Karpas-422 (cell line): Measurements from ENCODE around the gene VAMP4. TPM values are rescaled to one million over a fixed set of nuclear protein-coding genes. Genes with fewer than 3 reads are reported as not detected.
"Not testable (repeated sequence)": the region's sequence is repeated elsewhere in the genome, so short reads cannot be mapped to it uniquely, and the experiment has no call there.

Source experiments
- DNase-seq: peaks from one replicate; pipeline ENCODE4 v3.0.0-alpha.2; 2015
- H2AFZ ChIP-seq: fragments of 200-600 bp; sonication (generic); 2 replicates; pipeline ENCODE4 v1.6.1; 2014; ENCODE audit warnings: antibody characterized with exemption, low read length, mixed read lengths
- H3K27ac ChIP-seq: fragments of 200-600 bp; sonication (generic); 2 replicates; pipeline ENCODE4 v1.5.1; 2014; ENCODE audit warnings: mild to moderate bottlenecking, low read length, moderate library complexity
- H3K27me3 ChIP-seq: fragments of 200-600 bp; sonication (generic); 2 replicates; pipeline ENCODE4 v1.6.1; 2014; ENCODE audit warnings: low read length, mixed read lengths
- H3K36me3 ChIP-seq: fragments of 200-600 bp; sonication (generic); 2 replicates; pipeline ENCODE4 v1.6.1; 2014; ENCODE audit warnings: low read length, mixed read lengths; ENCODE audit not compliant: insufficient read depth
- H3K4me1 ChIP-seq: fragments of 200-600 bp; sonication (generic); 2 replicates; pipeline ENCODE4 v1.6.1; 2014; ENCODE audit warnings: mild to moderate bottlenecking, low read length, mixed read lengths
- H3K4me2 ChIP-seq: fragments of 200-600 bp; sonication (generic); 2 replicates; pipeline ENCODE4 v1.6.1; 2014; ENCODE audit warnings: low read length, low read depth, mild to moderate bottlenecking; ENCODE audit not compliant: poor library complexity, severe bottlenecking
- H3K4me3 ChIP-seq: fragments of 200-600 bp; sonication (generic); 2 replicates; pipeline ENCODE4 v1.5.1; 2014; ENCODE audit warnings: mild to moderate bottlenecking, antibody characterized with exemption, low read length, mixed read lengths
- H3K79me2 ChIP-seq: fragments of 200-600 bp; sonication (generic); 2 replicates; pipeline ENCODE4 v1.6.1; 2014; ENCODE audit warnings: mild to moderate bottlenecking, low read length, mixed read lengths
- H3K9ac ChIP-seq: fragments of 200-600 bp; sonication (generic); 2 replicates; pipeline ENCODE4 v1.6.0; 2014; ENCODE audit warnings: low read length
- H3K9me2 ChIP-seq: fragments of 200-600 bp; sonication (generic), shearing (Covaris generic); replicated peaks from 2 replicates; pipeline ENCODE4 v1.6.0; 2014; ENCODE audit warnings: mild to moderate bottlenecking, low read length, moderate library complexity; ENCODE audit not compliant: insufficient read depth
- H3K9me3 ChIP-seq: fragments of 300-700, 200-600 bp; sonication (generic); 2 replicates; pipeline ENCODE4 v1.6.1; 2014; ENCODE audit warnings: low read length, mixed read lengths
- H4K20me1 ChIP-seq: fragments of 200-600 bp; sonication (generic); 2 replicates; pipeline ENCODE4 v1.6.1; 2014; ENCODE audit warnings: mild to moderate bottlenecking, antibody characterized with exemption, low read length, low read depth; ENCODE audit not compliant: insufficient read depth
- total RNA-seq: library from RNA; depleted of rRNA; stranded (reverse); fragments of >200 nt; shearing (Covaris generic); gene quantifications from 2 replicates; pipeline ENCODE4 v1.2.3, GENCODE V29; 2014; ENCODE audit warnings: low replicate concordance

VAMP4 gene
- total RNA-seq, 1 experiment from 2014 or later, result 9.0 TPM

DNA sequence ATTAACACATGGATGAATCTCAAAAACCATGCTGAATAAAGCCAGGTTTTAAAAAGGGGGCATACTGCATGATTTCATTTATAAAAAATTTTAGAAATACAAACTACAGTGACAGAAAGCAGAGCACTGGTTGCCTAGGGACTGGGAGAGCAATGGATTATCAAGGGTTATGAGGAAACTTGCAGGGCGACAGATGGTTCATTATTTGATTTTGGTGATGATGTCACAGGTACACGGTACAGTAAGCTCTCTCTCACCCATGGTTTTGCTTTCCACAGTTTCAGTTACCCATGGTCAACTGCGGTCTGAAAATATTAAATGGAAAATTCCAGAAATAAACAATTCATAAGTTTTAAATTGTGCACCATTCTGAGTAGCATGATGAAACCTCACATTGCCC is 14.1 kb downstream of the VAMP4 start:
- no peaks in the 10 kb centered on the region for H4K20me1 ChIP-seq
- no peak overlapping the region for H2AFZ ChIP-seq
- peaks cover 26% of the 10 kb centered on the region for H3K79me2 ChIP-seq
- no peak overlapping the region for H3K9ac ChIP-seq
- H3K9me2 ChIP-seq, result no peaks in the 10 kb centered on the region
- H3K27ac ChIP-seq, result no peak overlapping the region
- H3K36me3 ChIP-seq, result peaks cover 8% of the 10 kb centered on the region
- H3K4me2 ChIP-seq, result no peak overlapping the region
- no peak overlapping the region for H3K4me3 ChIP-seq
- H3K9me3 ChIP-seq, result no peaks in the 10 kb centered on the region
- peaks cover 6% of the 10 kb centered on the region; the same call in 1 of the 2 replicates for H3K4me1 ChIP-seq
- no peaks in the 10 kb centered on the region for H3K27me3 ChIP-seq
- DNase-seq, result no peak

DNA sequence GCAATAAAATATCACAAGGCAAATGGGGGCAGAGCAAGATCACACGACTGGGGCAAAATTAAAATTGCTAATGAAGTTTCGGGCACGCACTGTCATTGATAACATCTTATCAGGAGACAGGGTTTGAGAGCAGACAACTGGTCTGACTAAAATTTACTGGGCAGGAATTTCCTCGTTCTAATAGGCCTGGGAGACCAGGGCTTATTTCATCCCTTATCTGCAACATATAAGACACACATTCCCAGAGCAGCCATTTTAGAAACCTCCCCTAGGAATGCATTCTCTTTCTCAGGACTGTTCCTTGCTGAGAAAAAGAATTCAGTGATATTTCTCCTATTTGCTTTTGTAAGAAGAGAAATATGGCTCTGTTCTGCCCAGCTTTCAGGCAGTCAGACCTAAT is 18.7 kb downstream of the VAMP4 start:
- not testable (repeated sequence) for H3K9me2 ChIP-seq, H3K27me3 ChIP-seq, H4K20me1 ChIP-seq, H3K4me3 ChIP-seq, H3K4me1 ChIP-seq, H2AFZ ChIP-seq, H3K9ac ChIP-seq, H3K9me3 ChIP-seq, DNase-seq, H3K27ac ChIP-seq, H3K36me3 ChIP-seq, H3K4me2 ChIP-seq
- H3K79me2 ChIP-seq, result peaks cover 11% of the 10 kb centered on the region

GRCh38 chr1:171718848-171719247 is 23.0 kb downstream of the VAMP4 start:
- no peak overlapping the region for H2AFZ ChIP-seq
- H3K4me3 ChIP-seq, result no peak overlapping the region
- H3K79me2 ChIP-seq, result peaks cover 11% of the 10 kb centered on the region
- H3K27ac ChIP-seq, result no peak overlapping the region
- H3K36me3 ChIP-seq, result no peaks in the 10 kb centered on the region; the same call in none of the 2 replicates
- no peaks in the 10 kb centered on the region for H3K27me3 ChIP-seq
- no peaks in the 10 kb centered on the region for H3K9me3 ChIP-seq
- no peak overlapping the region for H3K4me2 ChIP-seq
- no peak overlapping the region for H3K9ac ChIP-seq
- no peak for DNase-seq
- H3K9me2 ChIP-seq, result no peaks in the 10 kb centered on the region
- H3K4me1 ChIP-seq, result no peaks in the 10 kb centered on the region
- no peaks in the 10 kb centered on the region for H4K20me1 ChIP-seq

DNA sequence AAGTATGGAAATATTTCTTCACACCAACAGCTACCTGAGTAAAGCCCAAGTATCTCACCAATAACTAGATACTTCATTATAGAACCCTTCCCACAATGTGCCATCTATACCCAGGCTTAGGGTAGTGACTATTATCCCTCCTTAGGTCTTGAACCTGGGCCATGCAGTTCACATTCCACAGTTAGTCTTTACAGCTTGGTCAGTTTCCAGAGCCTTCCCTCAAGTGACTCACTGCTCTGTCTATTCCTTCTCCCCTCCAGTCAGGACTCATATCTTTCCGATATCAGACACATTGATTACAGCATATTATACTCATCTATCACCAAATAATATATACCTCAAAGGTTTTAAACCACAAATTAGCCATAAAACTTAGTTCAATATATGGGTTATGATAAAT is 23.6 kb downstream of the VAMP4 start:
- H3K27me3 ChIP-seq, result no peaks in the 10 kb centered on the region
- no peak overlapping the region for H2AFZ ChIP-seq
- peaks cover 11% of the 10 kb centered on the region for H3K79me2 ChIP-seq
- no peak for DNase-seq
- no peak overlapping the region for H3K4me2 ChIP-seq
- no peaks in the 10 kb centered on the region for H3K9me2 ChIP-seq
- H3K9me3 ChIP-seq, result no peaks in the 10 kb centered on the region
- H3K4me1 ChIP-seq, result no peaks in the 10 kb centered on the region
- H4K20me1 ChIP-seq, result no peaks in the 10 kb centered on the region
- H3K27ac ChIP-seq, result no peak overlapping the region
- no peak overlapping the region for H3K4me3 ChIP-seq
- H3K36me3 ChIP-seq, result no peaks in the 10 kb centered on the region; the same call in none of the 2 replicates
- H3K9ac ChIP-seq, result no peak overlapping the region

- no peaks in the 10 kb centered on the region for H3K27me3 ChIP-seq
- H2AFZ ChIP-seq, result no peak overlapping the region
- H3K9me2 ChIP-seq, result no peaks in the 10 kb centered on the region
- H3K4me2 ChIP-seq, result no peak overlapping the region
- no peak overlapping the region for H3K9ac ChIP-seq
- H3K4me1 ChIP-seq, result no peaks in the 10 kb centered on the region
- H3K4me3 ChIP-seq, result no peak overlapping the region
- H4K20me1 ChIP-seq, result no peaks in the 10 kb centered on the region
- no peaks in the 10 kb centered on the region; the same call in 1 of the 2 replicates for H3K36me3 ChIP-seq
- no peak for DNase-seq
- no peaks in the 10 kb centered on the region for H3K9me3 ChIP-seq
- no peak overlapping the region for H3K27ac ChIP-seq
- peaks cover 11% of the 10 kb centered on the region for H3K79me2 ChIP-seq
These were observed 24.7 kb downstream of the VAMP4 start for GRCh38 chr1:171717062-171717718.

DNA sequence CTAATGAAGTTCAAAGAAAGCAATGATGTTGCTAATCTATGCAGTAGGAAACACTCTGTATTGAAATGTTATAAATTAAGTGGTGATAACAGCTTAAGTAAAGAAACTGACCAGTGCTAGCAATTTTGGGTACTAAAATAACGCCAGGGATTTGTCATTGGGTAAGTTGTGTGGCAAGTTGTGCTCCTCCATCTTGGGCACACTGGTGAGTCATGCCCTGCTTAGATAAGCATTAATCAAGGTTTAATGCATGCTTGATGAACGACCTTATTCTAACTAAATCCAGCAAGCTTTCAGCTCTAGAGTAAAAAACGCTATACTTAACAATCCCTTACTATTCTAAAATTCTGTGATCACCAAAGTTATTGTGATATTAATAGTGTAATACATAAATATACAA is 25.2 kb downstream of the VAMP4 start:
- H3K36me3 ChIP-seq, result no peaks in the 10 kb centered on the region; the same call in 1 of the 2 replicates
- no peak overlapping the region for H2AFZ ChIP-seq
- H3K9ac ChIP-seq, result no peak overlapping the region
- H3K9me3 ChIP-seq, result no peaks in the 10 kb centered on the region
- no peak overlapping the region for H3K4me2 ChIP-seq
- no peak for DNase-seq
- no peaks in the 10 kb centered on the region for H3K9me2 ChIP-seq
- no peak overlapping the region for H3K4me3 ChIP-seq
- no peaks in the 10 kb centered on the region for H3K27me3 ChIP-seq
- H3K27ac ChIP-seq, result no peak overlapping the region
- H3K79me2 ChIP-seq, result peaks cover 11% of the 10 kb centered on the region
- no peaks in the 10 kb centered on the region for H3K4me1 ChIP-seq
- H4K20me1 ChIP-seq, result no peaks in the 10 kb centered on the region

- Histone ChIP-seq H3K4me2 (no peak overlapping the region), H2AFZ (peak overlapping the region; percentile 47; the same call in 1 of the 2 replicates), H3K9me3 (no peaks in the 10 kb centered on the region), H3K9ac (no peak overlapping the region), H3K79me2 (peaks cover 7% of the 10 kb centered on the region), H3K9me2 (no peaks in the 10 kb centered on the region), H3K27me3 (no peaks in the 10 kb centered on the region), H3K36me3 (no peaks in the 10 kb centered on the region; the same call in 1 of the 2 replicates), H3K27ac (no peak overlapping the region), H3K4me1 (no peaks in the 10 kb centered on the region), H4K20me1 (no peaks in the 10 kb centered on the region), H3K4me3 (no peak overlapping the region)
- DNase-seq, result peak; percentile 70
These were observed 26.0 kb downstream of the VAMP4 start for GRCh38 chr1:171715813-171716251.

DNA sequence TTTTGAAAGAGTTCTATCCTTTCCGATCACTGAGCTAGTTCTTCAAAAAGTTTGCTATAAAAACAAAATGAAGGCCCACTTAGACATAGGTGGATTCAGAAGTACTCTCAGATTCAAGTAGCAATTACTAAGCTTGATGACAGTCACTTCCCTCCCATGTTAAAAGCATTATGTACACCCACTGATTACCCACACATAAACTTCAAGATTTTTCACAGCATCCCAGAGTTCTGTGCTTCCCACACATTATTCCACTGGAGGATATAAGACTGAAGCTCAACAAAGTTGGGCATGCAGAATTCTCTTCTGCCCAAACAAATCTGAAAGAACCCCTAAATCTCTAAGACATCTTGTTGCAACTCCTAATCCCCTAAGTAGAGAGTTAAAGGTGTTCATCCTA is 29.5 kb downstream of the VAMP4 start:
- no peak overlapping the region for H3K4me2 ChIP-seq
- H4K20me1 ChIP-seq, result no peaks in the 10 kb centered on the region
- no peak overlapping the region for H3K27ac ChIP-seq
- no peak overlapping the region for H3K9ac ChIP-seq
- H3K4me1 ChIP-seq, result no peaks in the 10 kb centered on the region
- no peak overlapping the region for H3K4me3 ChIP-seq
- no peaks in the 10 kb centered on the region for H3K9me2 ChIP-seq
- H2AFZ ChIP-seq, result no peak overlapping the region
- H3K9me3 ChIP-seq, result no peaks in the 10 kb centered on the region
- no peaks in the 10 kb centered on the region for H3K79me2 ChIP-seq
- DNase-seq, result no peak
- no peaks in the 10 kb centered on the region for H3K36me3 ChIP-seq
- H3K27me3 ChIP-seq, result no peaks in the 10 kb centered on the region
